ENCODE measurements around the gene SERPINF2.

DNA sequence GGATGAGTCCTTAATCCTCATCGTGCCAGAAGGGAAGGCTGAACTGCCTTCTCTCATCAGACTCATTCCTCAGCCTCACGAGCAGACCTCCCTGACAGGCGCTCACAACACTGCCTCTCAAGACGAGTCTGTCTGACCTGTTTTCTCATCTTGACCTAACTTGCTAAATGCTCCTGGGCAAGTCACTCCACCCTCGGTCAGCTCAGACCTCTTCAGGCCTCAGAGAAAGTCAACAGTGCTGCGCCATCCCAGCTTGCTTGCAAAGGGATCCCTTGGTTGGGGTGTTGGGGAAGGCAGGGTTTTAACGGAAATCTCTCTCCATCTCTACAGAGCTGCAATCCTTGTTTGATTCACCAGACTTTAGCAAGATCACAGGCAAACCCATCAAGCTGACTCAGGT is 34.2 kb downstream of the SERPINF2 start:
- TF ChIP-seq CTCF (optimal IDR thresholded peaks at IDR 0.05 in 1 of 3, IDR thresholded peaks at IDR 0.05 in 1 of 3, conservative IDR thresholded peaks at IDR 0.05 in 1 of 3; ENCODE audit: extremely low read depth in 1 of 3, insufficient read depth in 2 of 3, low read length in 3 of 3) (no peak), EZH2 (IDR thresholded peaks at IDR 0.05; ENCODE audit: low read length) (no peak)
